ENCODE results near the gene PHLDA2.

DNA sequence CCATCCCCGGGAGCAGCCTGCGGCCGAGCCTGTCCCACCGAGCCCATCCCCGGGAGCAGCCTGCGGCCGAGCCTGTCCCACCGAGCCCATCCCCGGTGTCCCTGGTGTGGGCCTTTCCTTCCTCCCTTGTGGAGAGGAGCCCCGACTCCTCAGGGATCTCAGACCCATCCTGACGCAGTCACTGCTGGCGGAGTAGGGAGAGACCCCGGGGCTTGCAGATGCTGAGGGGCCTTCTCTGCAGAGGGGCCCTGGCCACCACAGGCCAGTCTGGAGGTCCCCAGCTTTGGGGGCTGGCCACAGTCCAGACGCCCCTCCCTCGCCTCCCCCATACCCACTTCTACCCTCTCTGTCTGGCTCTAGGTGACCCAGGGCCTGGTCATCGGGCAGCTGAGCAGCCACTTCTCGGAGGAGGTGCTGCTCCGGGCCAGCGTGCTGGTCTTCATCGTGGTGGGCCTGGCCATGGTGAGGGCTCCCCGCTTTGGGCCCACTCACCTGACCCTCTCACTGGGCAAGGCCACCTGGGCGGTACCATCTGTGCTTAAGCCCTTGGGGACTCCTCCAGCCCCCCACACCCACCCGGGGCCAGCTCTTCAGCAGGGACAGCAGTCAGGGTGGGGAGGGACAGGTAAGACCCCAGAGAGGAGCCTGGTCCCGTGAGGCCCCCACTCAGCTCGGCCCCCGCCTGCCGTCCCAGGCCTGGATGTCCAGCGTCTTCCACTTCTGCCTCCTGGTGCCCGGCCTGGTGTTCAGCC lies 7.3 kb downstream of the PHLDA2 start:
- TF ChIP-seq SRF (IDR thresholded peaks at IDR 0.05; ENCODE audit: low read depth) (no peak), POLR2A (IDR thresholded peaks at IDR 0.05; ENCODE audit: borderline replicate concordance, extremely low read depth, insufficient read depth, insufficient read length) (no peak), SP1 (IDR thresholded peaks at IDR 0.05; ENCODE audit: low read depth) (no peak), RAD21 (IDR thresholded peaks at IDR 0.05; ENCODE audit: low read depth) (no peak), SIN3A (IDR thresholded peaks at IDR 0.05; ENCODE audit: low read depth) (no peak), EZH2 (IDR thresholded peaks at IDR 0.05) (no peak), POLR2AphosphoS5 (IDR thresholded peaks at IDR 0.05; ENCODE audit: low read depth, low read length) (no peak)
- TF ChIP-seq, protein P1, sequence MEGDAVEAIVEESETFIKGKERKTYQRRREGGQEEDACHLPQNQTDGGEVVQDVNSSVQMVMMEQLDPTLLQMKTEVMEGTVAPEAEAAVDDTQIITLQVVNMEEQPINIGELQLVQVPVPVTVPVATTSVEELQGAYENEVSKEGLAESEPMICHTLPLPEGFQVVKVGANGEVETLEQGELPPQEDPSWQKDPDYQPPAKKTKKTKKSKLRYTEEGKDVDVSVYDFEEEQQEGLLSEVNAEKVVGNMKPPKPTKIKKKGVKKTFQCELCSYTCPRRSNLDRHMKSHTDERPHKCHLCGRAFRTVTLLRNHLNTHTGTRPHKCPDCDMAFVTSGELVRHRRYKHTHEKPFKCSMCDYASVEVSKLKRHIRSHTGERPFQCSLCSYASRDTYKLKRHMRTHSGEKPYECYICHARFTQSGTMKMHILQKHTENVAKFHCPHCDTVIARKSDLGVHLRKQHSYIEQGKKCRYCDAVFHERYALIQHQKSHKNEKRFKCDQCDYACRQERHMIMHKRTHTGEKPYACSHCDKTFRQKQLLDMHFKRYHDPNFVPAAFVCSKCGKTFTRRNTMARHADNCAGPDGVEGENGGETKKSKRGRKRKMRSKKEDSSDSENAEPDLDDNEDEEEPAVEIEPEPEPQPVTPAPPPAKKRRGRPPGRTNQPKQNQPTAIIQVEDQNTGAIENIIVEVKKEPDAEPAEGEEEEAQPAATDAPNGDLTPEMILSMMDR (IDR thresholded peaks at IDR 0.05 in 2 of 3, conservative IDR thresholded peaks at IDR 0.05 in 1 of 3; ENCODE audit: borderline replicate concordance in 1 of 3, insufficient read depth in 1 of 3, low read depth in 2 of 3, low read length in 2 of 3), result no peak
